GM19238 (cell line): ENCODE data around the gene APH1A.
"Not testable (repeated sequence)": the region's sequence is repeated elsewhere in the genome, so short reads cannot be mapped to it uniquely, and the experiment has no call there.

Experiments
- DNase-seq: peaks from one replicate; pipeline ENCODE4 v3.0.0; 2011; ENCODE audit warnings: low spot score; ENCODE audit not compliant: insufficient read length

Gene APH1A

GRCh38 chr1:150234309-150234565 lies 34.6 kb downstream of the APH1A start:
- no peak for DNase-seq

GRCh38 chr1:150233359-150234308 lies 35.2 kb downstream of the APH1A start:
- DNase-seq: no peak

- not testable (repeated sequence) for DNase-seq
These were observed 35.9 kb downstream of the APH1A start for GRCh38 chr1:150232921-150233320.

GRCh38 chr1:150228246-150228645 lies 40.6 kb downstream of the APH1A start:
- not testable (repeated sequence) for DNase-seq

GRCh38 chr1:150227228-150227627 lies 41.6 kb downstream of the APH1A start:
- DNase-seq: no peak

- DNase-seq: no peak
These were observed 42.3 kb downstream of the APH1A start for GRCh38 chr1:150226486-150226885.

- no peak for DNase-seq
These were observed 43.3 kb downstream of the APH1A start for GRCh38 chr1:150225546-150225945.

- no peak for DNase-seq
These were observed 43.8 kb downstream of the APH1A start for GRCh38 chr1:150224983-150225382.

- DNase-seq: no peak
These were observed 47.3 kb downstream of the APH1A start for GRCh38 chr1:150221552-150221951.

- DNase-seq: not testable (repeated sequence)
These were observed 53.0 kb downstream of the APH1A start for GRCh38 chr1:150215855-150216254.
